ENCODE measurements around the gene GCSH.
"Not testable (repeated sequence)": the region's sequence is repeated elsewhere in the genome, so short reads cannot be mapped to it uniquely, and the experiment has no call there.

The GCSH gene

DNA sequence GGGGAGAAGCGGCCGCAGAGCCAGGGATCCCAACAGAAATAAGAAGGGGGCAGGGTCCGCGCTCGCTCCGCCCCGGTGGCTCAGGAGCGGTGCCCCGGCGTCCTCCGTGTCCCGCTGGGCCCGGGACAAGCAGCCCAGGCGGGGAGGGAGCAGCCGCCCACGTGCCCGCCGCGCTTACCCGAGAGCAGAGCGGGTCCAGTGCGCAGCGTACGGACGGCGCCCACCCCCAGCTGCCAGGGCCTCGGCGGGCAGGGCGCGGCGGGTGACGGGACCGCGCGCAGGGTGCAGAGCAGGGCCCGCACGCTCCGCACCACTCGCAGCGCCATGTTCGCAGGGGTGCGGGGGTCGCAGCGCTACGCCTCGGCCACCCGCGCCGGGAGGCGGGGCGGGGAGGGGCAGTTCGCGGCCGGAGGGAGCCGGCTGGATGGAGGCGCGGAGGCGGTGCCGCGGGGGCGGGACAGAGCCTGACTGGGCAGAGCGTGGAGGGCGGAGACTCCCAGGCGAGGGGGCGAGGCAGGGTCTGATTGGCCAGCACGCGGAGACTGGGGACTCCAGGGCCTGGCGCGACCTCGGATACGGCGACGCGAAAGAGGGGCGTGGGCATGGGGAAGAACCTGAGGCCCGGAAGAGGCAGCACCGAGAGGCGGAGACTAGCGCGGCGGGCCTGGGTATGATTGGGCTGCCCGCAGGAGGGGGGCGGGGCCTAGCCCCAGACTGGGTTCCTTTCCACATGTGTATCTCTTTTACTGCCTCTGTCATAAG lies at the start of gene GCSH:
GCSH (minus strand) TSS at position 443 of the 762 bp plus-strand sequence; CDS start at position 326, 117 bp downstream.
- peak; percentile 98 for DNase-seq

- no peak for DNase-seq
Measured at GRCh38 chr16:81143921-81144471, 47.8 kb upstream of the GCSH start.

DNA sequence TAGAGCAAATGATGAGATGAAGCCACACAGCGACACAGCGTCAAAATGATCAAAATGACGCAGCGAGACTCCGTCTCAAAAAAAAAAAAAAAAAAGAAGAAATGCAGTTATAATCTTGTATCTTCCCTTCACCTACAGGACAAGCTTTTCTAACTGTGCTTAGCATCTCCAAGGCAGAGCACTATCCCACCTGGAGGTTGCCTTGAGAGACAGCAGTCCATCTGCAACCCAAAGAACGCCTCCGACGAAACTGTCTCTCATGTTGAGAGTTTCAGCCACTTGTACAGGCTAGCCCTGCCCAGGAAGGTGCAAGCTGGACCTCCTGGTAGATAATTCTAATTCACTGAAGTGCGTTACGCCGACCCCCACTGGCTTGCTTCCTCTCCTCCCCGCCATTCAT lies 46.7 kb upstream of the GCSH start:
- no peak for DNase-seq

DNA sequence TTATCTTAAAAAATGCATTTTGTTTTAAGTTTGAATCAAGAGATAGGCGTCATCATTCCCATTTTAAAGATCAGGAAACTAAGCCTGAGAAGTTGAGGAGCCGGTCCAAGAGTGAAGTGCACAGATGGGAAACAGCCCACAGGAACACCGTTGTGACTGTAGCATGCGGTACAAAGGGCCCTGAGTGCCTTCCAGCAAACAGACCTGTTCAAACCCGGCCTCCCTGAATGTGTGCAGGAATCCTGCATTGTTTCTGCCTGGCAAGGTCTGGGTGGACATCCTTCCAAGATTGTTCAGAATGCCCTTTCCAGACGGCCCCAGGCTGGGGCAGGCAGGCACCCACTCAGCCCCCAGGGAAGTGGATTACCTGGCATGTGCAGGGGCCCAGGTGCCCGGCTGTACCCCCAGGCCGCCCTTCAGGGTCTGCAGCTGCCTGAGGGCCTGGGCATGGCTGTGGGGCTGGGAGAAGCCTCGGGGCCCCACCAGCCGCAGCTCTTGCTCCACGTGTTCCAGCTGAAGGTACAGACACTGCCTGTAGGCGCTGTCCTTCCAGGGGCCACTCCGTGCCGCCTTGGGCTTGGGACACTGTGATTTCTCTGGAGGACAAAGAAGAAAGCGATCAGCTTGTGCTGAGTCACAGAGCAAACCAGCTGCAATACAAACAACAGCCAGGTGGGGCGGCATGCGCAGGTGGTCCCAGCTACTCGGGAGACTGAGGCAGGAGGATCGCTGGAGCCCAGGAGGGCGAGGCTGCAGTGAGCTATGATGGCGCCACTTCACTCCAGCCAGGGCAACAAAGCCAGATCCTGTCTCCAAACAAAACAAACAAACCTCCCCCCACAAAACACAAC lies 45.0 kb upstream of the GCSH start:
- DNase-seq = peak; percentile 22

DNA sequence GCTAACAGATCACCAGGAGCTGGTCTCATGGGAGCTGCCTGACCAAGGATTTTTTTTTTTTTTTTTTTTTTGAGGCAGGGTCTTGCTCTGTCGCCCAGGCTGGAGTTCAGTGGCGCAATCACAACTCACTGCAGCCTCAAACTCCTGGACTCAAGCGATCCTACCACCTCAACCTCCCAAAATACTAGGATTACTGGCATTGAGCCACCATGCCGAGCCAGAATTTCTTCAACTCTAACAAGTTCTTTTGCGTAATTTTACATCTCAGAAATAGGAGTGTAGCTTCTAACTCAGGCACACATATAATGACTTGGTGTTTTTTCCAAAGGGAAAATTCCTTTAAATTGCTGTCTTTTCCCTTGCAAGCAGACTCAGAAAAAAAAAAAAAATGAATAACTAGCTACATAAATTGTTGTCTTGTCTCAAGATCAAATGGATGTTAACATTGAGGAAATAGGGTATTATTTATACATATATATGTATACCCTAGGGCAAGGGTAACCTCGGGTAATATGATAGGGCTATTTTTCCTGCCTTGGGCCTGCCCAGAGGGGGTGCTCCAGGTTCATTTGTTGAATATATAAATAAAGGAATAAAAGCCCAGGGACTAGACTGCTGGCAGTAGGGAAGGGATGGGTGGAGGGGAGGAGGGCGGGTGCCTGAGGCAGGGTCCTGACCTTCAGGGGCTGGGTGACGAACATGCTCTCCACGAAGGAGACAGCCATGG lies 42.8 kb upstream of the GCSH start:
- no peak for DNase-seq

GRCh38 chr16:81137754-81138153 lies 41.6 kb upstream of the GCSH start:
- no peak for DNase-seq

- no peak for DNase-seq
Measured at GRCh38 chr16:81136390-81137335, 40.5 kb upstream of the GCSH start.

DNA sequence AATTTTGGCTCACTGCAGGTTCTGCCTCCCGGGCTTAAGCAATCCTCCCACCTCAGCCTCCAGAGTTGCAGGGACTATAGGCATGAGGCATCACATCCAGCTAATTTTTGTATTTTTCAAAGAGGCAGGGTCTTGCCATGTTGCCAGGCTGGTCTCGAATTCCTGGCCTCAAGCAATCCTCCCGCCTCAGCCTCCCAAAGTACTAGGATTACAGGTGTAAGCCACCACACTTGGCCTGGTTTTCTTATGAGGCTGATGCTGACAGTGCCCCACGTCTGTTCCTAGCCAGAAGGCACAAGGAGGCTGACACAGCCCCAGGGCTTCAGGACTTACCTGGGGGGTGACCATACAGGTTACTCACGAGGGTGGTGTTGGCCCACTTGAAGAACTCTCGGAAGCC lies 33.9 kb upstream of the GCSH start:
- no peak for DNase-seq

DNA sequence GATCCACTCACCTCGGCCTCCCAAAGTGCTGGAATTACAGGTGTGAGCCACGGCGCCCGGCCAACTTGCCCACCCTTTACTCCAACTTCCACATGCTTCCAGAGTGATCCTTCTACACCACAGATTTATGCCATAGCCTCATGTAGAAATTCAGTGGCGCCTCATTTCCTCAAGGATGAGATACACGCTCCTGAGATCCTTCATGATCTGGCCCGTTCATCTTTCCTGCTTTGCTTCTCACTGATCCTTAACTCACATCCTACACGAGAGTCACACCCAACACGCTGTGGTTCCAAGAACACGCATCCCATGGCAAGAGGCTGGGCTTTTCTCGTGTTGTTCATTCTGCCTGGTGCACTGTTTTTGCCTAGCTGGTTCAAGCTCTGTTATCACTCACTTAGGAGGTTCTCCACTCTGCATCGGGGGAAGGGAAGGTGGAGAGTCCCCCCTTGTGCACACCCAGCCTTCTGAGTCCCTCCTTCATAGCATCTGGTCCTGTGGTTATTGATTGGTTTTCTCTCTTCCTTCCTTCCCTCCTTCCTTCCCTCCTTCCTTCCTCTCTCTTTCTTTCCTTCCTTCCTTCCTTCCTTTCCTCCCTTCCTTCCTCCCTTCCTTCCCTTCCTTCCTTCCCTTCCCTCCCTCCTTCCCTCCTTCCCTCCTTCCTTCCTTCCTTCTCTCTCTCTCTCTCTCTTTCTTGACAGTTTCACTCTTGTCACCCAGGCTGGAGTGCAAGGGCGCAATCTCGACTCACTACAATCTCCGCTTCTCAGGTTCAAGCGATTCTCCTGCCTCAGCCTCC lies 32.7 kb upstream of the GCSH start:
- no peak for DNase-seq

- DNase-seq = no peak
Measured at GRCh38 chr16:81127051-81127450, 30.9 kb upstream of the GCSH start.

DNA sequence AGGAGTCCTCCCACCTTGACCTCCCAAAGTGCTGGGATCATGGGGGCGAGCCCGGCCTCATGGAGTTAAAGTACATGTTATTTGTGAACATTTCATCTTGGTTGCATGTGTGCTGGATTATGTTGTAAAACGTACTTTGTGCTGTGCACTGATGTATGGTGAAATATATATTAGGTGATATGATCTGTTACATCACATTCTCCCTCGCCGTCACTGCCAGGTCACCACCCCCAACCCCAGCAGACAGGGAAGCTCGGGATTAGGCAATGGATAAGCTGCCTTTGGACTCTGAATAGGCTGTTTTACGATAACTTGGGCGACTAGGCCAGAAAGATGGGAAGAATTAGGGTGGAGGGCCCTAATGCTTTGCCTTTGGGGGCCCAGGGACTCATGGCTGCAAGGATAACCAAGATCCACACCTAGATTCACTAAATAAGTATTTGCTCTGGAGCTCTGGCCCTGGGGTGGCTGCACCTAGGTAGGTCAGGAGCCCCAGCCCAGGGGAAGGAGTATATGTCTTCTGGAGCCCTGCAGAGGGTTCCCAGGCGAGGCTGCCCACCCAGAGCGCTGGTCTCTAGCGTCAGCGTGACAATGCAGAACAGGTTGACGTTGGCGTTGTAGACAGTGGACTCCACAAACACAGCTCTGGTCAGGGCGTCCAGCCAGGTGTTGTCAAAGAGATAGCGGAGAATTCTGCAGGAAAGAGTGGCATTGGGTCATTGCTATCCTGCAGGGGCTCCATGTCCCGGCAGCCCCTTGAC lies 27.1 kb upstream of the GCSH start:
- no peak for DNase-seq

DNA sequence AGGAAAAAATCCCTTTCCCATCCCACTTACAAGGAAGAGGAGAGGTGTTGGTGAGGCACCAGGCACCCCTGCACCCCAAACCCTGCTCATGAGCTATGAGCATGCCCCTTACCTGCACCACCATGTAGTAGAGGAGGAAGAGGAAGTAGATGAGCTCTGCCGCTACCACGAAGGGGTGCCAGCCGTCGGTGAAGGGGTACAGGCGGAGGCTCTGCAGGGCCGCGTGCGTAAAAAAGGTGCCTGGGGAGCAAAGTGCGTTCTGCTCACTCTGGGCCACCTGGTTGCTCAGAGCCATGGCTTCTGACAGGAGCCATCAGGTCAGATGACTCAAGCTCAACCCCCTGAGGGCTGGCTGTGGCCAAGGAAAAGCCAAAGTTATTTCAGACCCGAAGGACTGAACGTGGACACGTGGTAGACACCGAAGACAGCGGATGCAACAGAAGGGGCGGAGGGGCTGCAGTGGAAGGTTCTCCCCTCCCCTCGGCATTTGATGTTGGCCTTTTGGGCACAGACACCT lies 25.3 kb upstream of the GCSH start:
- DNase-seq = no peak

GRCh38 chr16:81117436-81117835 lies 21.2 kb upstream of the GCSH start:
- DNase-seq = no peak

- no peak for DNase-seq
Measured at GRCh38 chr16:81116285-81116684, 20.1 kb upstream of the GCSH start.

GRCh38 chr16:81112453-81112852 lies 16.3 kb upstream of the GCSH start:
- DNase-seq = no peak

DNA sequence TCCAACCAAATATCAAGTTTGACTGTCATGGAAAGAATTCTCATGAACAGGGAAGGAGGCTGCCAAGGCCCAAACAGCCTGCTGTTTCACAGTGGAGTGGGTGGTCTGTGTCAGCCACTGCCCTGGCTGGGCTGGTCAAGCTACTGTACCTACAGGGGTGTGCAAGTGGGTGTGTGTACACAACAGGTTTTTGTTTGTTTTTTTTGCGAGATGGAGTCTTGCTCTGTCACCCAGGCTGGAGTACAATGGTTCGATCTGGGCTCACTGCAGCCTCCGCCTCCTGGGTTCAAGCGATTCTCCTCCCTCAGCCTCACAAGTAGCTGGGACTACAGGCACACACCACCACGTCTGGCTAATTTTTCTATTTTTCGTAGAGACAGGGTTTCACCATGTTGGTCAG lies 13.1 kb upstream of the GCSH start:
- DNase-seq = not testable (repeated sequence)

GRCh38 chr16:81107511-81107910 lies 11.3 kb upstream of the GCSH start:
- DNase-seq = peak; percentile 8

GRCh38 chr16:81106826-81107503 lies 10.8 kb upstream of the GCSH start:
- no peak for DNase-seq

- DNase-seq = no peak
Measured at GRCh38 chr16:81105946-81106345, 9.8 kb upstream of the GCSH start.

Measured in DMS53 (cell line).